ENCODE data around the gene C11orf54. TPM values are rescaled to one million over a fixed set of nuclear protein-coding genes. Genes with fewer than 3 reads are reported as not detected.
A peak's percentile ranks its signal among the peaks of the same experiment; 100 is the strongest.
"Not testable (repeated sequence)": the region's sequence is repeated elsewhere in the genome, so short reads cannot be mapped to it uniquely, and the experiment has no call there.

The C11orf54 gene
- total RNA-seq, 1 experiment from 2014 or later: 37.2 TPM

- CTCF ChIA-PET: no interaction called here
- POLR2A ChIA-PET (ENCODE audit: unreplicated experiment): no interaction called here
Observed at GRCh38 chr11:93743291-93743690, 1.8 kb downstream of the C11orf54 start.

GRCh38 chr11:93744669-93745004 lies 3.2 kb downstream of the C11orf54 start:
- Histone ChIP-seq H3K27me3 (ENCODE audit: insufficient read depth, low read depth) (no peaks in the 10 kb centered on the region), H3K4me1 (replicated peaks; ENCODE audit: insufficient read depth) (peaks cover 6% of the 10 kb centered on the region), H3K79me2 (ENCODE audit: low read depth) (peaks cover 46% of the 10 kb centered on the region), H3K27ac (no peak overlapping the region), H3K4me3 (no peak overlapping the region), H3K36me3 (ENCODE audit: low read depth) (peaks cover 20% of the 10 kb centered on the region), H3K4me2 (no peak overlapping the region), H2AFZ (no peak overlapping the region), H3F3A (ENCODE audit: insufficient read depth, low read depth) (peaks cover 33% of the 10 kb centered on the region), H4K20me1 (ENCODE audit: insufficient read depth) (peaks cover 8% of the 10 kb centered on the region), H3K9me2 (ENCODE audit: insufficient read depth) (no peaks in the 10 kb centered on the region), H3K9me3 (ENCODE audit: insufficient read depth, low read depth) (no peaks in the 10 kb centered on the region)
- no TSS peak for BruUV-seq (replicated peaks)
- POLR2A ChIA-PET (ENCODE audit: unreplicated experiment): no interaction called here
- CTCF ChIA-PET: no interaction called here
- TF ChIP-seq EZH2 (IDR thresholded peaks at IDR 0.05; ENCODE audit: low read depth): no peak
- TF ChIP-seq CTCF (conservative IDR thresholded peaks at IDR 0.05): no peak
- DNase-seq: no peak
- intact Hi-C loops (cut with micrococcal nuclease; ENCODE audit: unreplicated experiment): no loop called here

More at GRCh38 chr11:93743291-93743690, 1.8 kb downstream of the C11orf54 start:
- Histone ChIP-seq H3K4me2 (peak overlapping the region; percentile 88), H3K4me1 (replicated peaks; ENCODE audit: insufficient read depth) (peaks cover 14% of the 10 kb centered on the region), H3K79me2 (ENCODE audit: low read depth) (peaks cover 59% of the 10 kb centered on the region), H4K20me1 (ENCODE audit: insufficient read depth) (peaks cover 21% of the 10 kb centered on the region), H2AFZ (no peak overlapping the region), H3K27me3 (ENCODE audit: insufficient read depth, low read depth) (no peaks in the 10 kb centered on the region), H3F3A (ENCODE audit: insufficient read depth, low read depth) (peaks cover 42% of the 10 kb centered on the region), H3K4me3 (no peak overlapping the region; the same call in 1 of the 2 replicates), H3K9me3 (ENCODE audit: insufficient read depth, low read depth) (no peaks in the 10 kb centered on the region), H3K9me2 (ENCODE audit: insufficient read depth) (no peaks in the 10 kb centered on the region), H3K27ac (no peak overlapping the region), H3K36me3 (ENCODE audit: low read depth) (peaks cover 34% of the 10 kb centered on the region)
- TF ChIP-seq EZH2 (IDR thresholded peaks at IDR 0.05; ENCODE audit: low read depth) (no peak), CTCF (conservative IDR thresholded peaks at IDR 0.05) (no peak)
- no peak for DNase-seq
- no TSS peak for BruUV-seq (replicated peaks)
- intact Hi-C loops (cut with micrococcal nuclease; ENCODE audit: unreplicated experiment): no loop called here

- H3K27me3 ChIP-seq (ENCODE audit: insufficient read depth, low read depth); H3K9me3 ChIP-seq (ENCODE audit: insufficient read depth, low read depth); BruUV-seq (replicated peaks); H3K4me3 ChIP-seq; H2AFZ ChIP-seq; H3K4me1 ChIP-seq (replicated peaks; ENCODE audit: insufficient read depth); H4K20me1 ChIP-seq (ENCODE audit: insufficient read depth); H3K9me2 ChIP-seq (ENCODE audit: insufficient read depth); POLR2A ChIA-PET (ENCODE audit: unreplicated experiment); H3K4me2 ChIP-seq; H3K27ac ChIP-seq; CTCF ChIA-PET; intact Hi-C loops (cut with micrococcal nuclease; ENCODE audit: unreplicated experiment); DNase-seq: not testable (repeated sequence)
- Histone ChIP-seq H3F3A (ENCODE audit: insufficient read depth, low read depth) (peaks cover 31% of the 10 kb centered on the region; the same call in 1 of the 2 replicates), H3K36me3 (ENCODE audit: low read depth) (peaks cover 15% of the 10 kb centered on the region; the same call in 1 of the 2 replicates), H3K79me2 (ENCODE audit: low read depth) (peaks cover 41% of the 10 kb centered on the region)
Observed at GRCh38 chr11:93745005-93745755, 3.7 kb downstream of the C11orf54 start.
